ENCODE data around the gene UNC13B.

UNC13B gene

DNA sequence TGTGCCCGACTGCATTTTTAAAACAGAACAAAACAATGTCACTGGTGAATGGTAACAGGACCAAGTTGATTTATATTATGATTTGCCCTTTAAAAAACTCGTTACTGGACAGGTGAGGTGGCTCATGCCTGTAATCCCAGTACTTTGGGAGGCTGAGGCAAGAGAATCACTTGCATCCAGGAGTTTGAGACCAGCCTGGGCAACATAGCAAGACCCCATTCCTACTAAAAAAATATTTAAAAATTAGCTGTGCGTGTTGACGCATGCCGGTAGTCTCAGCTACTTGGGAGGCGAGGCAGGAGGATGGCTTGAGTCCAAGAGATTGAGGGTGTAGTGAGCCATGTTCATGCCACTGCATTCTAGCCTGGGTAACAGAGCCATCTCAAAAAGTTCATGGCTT is 7.2 kb downstream of the UNC13B start:
- TF ChIP-seq POLR2AphosphoS5 (IDR thresholded peaks at IDR 0.05; ENCODE audit: low read depth, low read length), result no peak
- TF ChIP-seq SIN3A (IDR thresholded peaks at IDR 0.05; ENCODE audit: borderline replicate concordance, insufficient read depth, low read length), result no peak
- TF ChIP-seq FOXP2 (optimal IDR thresholded peaks at IDR 0.05; ENCODE audit: borderline replicate concordance, extremely low read depth, extremely low read length, insufficient read depth), result no peak
- TF ChIP-seq TAF1 (IDR thresholded peaks at IDR 0.05; ENCODE audit: borderline replicate concordance, insufficient read depth, low read length), result no peak
- TF ChIP-seq, protein P1, sequence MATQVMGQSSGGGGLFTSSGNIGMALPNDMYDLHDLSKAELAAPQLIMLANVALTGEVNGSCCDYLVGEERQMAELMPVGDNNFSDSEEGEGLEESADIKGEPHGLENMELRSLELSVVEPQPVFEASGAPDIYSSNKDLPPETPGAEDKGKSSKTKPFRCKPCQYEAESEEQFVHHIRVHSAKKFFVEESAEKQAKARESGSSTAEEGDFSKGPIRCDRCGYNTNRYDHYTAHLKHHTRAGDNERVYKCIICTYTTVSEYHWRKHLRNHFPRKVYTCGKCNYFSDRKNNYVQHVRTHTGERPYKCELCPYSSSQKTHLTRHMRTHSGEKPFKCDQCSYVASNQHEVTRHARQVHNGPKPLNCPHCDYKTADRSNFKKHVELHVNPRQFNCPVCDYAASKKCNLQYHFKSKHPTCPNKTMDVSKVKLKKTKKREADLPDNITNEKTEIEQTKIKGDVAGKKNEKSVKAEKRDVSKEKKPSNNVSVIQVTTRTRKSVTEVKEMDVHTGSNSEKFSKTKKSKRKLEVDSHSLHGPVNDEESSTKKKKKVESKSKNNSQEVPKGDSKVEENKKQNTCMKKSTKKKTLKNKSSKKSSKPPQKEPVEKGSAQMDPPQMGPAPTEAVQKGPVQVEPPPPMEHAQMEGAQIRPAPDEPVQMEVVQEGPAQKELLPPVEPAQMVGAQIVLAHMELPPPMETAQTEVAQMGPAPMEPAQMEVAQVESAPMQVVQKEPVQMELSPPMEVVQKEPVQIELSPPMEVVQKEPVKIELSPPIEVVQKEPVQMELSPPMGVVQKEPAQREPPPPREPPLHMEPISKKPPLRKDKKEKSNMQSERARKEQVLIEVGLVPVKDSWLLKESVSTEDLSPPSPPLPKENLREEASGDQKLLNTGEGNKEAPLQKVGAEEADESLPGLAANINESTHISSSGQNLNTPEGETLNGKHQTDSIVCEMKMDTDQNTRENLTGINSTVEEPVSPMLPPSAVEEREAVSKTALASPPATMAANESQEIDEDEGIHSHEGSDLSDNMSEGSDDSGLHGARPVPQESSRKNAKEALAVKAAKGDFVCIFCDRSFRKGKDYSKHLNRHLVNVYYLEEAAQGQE (IDR thresholded peaks at IDR 0.05; ENCODE audit: insufficient read depth in 1 of 2, low read depth in 2 of 2, low read length in 2 of 2), result no peak

DNA sequence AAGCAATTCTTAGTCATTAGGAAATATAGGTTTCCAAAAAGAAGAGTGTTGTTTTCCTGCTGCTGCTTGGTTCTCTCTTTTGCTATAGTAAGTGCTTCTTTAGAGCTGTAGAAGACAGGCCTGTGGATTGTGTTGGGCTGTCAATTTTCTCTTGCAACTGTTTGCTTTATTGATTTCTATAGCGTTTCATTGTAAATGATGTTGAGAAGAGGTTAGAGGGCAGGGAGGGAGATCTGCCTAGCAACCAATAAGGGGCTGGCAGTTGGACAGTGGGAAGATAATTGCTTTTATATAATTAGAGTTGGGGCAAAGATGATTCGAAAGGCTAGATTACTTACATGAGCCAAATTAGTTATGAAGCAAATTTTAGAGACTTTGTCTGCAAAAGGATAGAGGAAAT is 11.1 kb downstream of the UNC13B start:
- TF ChIP-seq, protein P1 (IDR thresholded peaks at IDR 0.05; ENCODE audit: insufficient read depth in 1 of 2, low read depth in 2 of 2, low read length in 2 of 2), result no peak
- TF ChIP-seq POLR2AphosphoS5 (IDR thresholded peaks at IDR 0.05; ENCODE audit: low read depth, low read length), result no peak
- TF ChIP-seq FOXP2 (optimal IDR thresholded peaks at IDR 0.05; ENCODE audit: borderline replicate concordance, extremely low read depth, extremely low read length, insufficient read depth), result no peak
- TF ChIP-seq SIN3A (IDR thresholded peaks at IDR 0.05; ENCODE audit: borderline replicate concordance, insufficient read depth, low read length), result no peak
- no peak for TF ChIP-seq TAF1 (IDR thresholded peaks at IDR 0.05; ENCODE audit: borderline replicate concordance, insufficient read depth, low read length)

DNA sequence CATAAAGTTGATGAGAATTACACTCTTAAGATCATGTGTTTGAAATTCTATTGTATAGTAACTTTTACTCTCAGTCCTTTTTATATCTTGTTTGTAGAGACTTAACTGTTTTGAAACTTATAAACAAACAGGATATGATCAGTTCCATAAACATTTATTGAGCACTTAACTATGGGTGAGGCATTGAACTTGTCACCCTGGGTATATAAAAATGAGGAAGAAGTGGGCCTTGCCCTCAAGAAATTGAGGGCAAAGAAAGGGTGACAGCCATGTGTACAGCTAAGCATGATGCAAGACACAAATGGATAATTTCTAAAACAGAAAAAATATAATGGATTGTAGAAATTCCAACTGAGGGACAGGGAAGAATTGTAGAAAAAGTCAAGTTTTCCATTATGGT is 15.7 kb downstream of the UNC13B start:
- TF ChIP-seq POLR2AphosphoS5 (IDR thresholded peaks at IDR 0.05; ENCODE audit: low read depth, low read length) (no peak), SIN3A (IDR thresholded peaks at IDR 0.05; ENCODE audit: borderline replicate concordance, insufficient read depth, low read length) (no peak), TAF1 (IDR thresholded peaks at IDR 0.05; ENCODE audit: borderline replicate concordance, insufficient read depth, low read length) (no peak), FOXP2 (optimal IDR thresholded peaks at IDR 0.05; ENCODE audit: borderline replicate concordance, extremely low read depth, extremely low read length, insufficient read depth) (no peak)
- TF ChIP-seq, protein P1 (IDR thresholded peaks at IDR 0.05; ENCODE audit: insufficient read depth in 1 of 2, low read depth in 2 of 2, low read length in 2 of 2), result no peak

DNA sequence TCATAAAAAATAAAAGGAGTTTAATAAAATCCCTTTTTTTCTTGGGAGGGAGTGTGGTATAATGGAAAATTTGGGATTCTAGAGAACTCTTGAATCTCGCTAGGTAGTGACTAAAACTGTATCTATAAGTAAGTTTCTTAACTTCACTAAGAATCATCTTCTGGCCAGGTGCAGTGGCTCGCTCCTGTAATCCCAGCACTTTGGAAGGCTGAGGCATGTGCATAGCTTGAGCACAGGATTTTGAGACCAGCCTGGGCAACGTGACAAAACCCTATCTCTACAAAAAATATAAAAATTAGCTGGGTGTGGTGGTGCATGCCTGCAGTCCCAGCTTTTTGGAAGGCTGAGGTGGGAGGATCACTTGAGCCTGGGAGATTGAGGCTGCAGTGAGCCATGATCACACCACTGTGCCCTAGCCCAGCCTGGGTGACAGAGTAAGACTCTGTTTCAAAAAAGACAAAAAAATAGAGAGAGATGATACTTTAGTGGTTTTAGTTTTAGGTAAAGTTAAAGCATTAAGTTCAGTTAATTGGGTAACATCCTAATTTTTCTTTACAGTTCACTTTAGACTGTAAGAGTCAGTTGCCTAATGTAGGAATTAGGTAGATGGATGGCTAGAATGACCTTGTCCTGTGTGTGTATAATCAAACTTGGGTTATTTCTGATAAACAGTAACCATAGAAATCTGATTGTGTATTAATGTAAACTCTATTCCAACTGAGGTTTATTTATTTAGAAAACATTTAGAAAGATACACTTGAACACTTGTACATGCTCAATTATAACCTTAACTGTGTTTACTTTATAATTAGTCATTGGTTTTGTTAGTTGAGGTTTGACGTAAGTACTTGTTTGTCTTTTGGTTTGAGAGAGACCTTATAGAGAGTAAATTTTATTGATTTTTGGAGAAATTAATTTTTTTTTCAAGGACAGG is 17.8 kb downstream of the UNC13B start:
- TF ChIP-seq FOXP2 (optimal IDR thresholded peaks at IDR 0.05; ENCODE audit: borderline replicate concordance, extremely low read depth, extremely low read length, insufficient read depth) (no peak), SIN3A (IDR thresholded peaks at IDR 0.05; ENCODE audit: borderline replicate concordance, insufficient read depth, low read length) (no peak), POLR2AphosphoS5 (IDR thresholded peaks at IDR 0.05; ENCODE audit: low read depth, low read length) (no peak), TAF1 (IDR thresholded peaks at IDR 0.05; ENCODE audit: borderline replicate concordance, insufficient read depth, low read length) (no peak)
- TF ChIP-seq, protein P1 (IDR thresholded peaks at IDR 0.05; ENCODE audit: insufficient read depth in 1 of 2, low read depth in 2 of 2, low read length in 2 of 2), result no peak
